Measurements from ENCODE around the gene LRRC7.

LRRC7 gene

DNA sequence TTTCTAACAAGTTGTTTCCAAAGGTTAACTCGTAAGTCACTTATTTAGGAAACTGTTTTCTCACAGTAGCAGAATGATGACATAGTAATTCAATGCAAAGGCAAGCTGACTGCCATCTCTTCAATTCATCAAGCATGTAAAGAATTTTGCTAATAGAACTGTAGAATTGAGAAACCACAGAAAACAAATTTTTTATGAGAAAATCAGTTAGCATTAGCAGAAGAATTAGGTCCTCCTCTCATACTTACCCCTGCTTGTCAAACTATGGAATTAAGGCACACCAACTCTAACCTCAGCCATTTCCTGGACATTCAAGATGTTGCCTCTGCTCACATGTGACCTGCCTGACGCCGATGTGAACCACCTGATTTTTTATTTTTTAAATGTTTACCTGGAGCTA, 522.4 kb downstream of the LRRC7 start:
- DNase-seq (ENCODE audit: low read depth, low spot score): no peak

DNA sequence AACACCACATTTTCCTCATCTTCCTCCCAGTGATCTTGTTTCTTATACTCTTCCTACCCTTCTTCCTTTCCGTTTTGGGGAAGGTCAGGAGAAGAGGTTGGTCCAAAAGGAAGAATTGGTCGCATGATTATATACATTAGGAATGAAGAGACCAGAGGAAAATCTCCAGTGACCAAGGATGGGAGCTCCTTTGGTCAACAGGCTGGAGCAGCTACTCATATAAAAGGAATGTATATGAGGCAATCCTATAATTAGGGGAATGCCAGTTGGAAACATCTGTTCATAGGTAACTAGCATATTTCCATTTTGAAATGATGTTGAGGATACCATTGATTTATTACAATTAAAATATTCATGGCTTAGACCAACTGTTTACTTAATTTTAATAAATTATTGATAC, 523.2 kb downstream of the LRRC7 start:
- DNase-seq (ENCODE audit: low read depth, low spot score): no peak

DNA sequence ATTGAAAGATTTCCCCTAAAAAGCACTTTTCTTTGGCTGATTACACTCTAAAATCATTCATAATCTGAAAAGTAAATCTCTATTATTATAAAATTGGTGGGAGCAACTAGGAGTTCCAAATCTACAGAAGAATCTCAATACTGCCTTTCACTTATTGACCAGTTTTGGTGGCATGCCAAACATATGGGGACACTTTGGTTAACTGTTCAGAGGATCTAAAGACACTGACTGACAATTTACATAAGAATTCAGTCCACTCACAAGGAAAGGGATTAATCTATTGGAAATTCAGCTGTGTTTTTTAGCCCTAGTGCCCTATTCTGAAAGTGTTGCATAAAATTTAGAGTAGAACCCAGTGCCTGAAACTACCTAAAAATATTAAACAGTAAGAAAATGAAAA, 524.1 kb downstream of the LRRC7 start:
- no peak for DNase-seq (ENCODE audit: low read depth, low spot score)

DNA sequence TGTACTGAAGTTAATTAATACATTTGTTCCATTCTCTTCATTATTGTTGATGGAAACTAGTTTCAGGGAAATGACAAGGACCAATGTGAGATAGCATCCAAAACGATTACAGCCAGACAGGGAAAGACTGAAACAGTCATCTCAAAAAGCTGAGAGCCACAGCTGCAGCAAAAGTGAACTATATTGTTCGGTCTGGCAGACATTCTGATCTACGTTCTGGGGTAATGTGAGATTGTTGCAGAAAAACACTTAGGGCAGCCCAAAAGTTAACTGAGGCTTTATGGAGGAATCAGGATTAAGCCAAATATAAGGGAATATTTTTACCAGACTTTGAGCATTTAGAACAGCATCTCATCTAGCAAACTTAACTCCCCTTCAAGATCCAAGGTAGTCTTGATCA, 524.8 kb downstream of the LRRC7 start:
- DNase-seq (ENCODE audit: low read depth, low spot score): no peak

DNA sequence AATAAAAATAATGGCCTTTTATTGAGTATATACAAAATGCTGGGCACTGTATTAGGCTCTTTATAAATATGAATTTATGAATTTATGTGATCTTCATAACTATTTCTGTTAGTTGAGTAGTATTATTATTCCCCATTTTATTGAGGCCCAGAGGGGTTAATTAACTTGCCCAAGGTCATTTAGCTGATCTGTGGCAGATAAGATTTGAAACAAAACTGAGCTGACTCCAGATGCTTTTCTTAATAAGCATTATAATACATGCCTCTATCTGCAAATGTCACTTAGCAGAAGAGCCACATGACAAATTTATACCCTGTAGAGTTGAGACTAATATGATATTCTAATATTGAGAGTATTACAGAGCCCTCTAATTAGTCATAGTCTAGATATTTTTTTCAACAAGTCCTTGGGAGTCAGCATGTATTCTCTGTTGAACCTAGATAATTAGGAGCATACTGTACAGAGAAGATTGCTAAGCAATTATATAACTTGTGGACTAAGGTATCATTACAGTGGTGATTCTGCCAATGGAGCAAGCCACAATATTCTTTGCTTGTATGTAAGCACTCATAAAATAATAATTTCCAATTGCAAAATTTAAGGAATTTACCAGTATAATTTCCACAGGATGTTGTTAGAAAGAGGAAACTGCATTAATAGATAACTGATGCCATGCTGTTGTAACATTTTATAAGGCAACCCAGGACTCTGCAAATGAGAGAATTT, 525.7 kb downstream of the LRRC7 start:
- no peak for DNase-seq (ENCODE audit: low read depth, low spot score)

DNA sequence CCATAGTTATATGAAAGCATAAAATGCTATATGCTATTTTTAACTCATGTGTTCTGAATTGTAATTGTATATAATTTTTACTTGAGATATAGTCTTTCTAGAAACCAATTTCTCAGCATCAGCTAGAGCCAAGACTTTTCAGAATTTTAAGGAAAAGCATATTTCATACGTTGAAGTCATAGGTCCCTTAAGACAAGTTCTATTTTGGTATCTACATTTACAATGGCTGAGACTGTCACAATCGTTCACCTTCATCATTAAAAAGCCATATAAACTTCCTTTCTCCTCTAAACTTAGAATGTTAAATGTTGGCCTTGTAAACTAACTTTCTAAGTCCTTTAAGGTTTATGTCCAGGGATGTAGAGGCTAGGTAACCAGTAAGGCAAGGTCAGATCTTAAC, 533.5 kb downstream of the LRRC7 start:
- no peak for DNase-seq (ENCODE audit: low read depth, low spot score)

DNA sequence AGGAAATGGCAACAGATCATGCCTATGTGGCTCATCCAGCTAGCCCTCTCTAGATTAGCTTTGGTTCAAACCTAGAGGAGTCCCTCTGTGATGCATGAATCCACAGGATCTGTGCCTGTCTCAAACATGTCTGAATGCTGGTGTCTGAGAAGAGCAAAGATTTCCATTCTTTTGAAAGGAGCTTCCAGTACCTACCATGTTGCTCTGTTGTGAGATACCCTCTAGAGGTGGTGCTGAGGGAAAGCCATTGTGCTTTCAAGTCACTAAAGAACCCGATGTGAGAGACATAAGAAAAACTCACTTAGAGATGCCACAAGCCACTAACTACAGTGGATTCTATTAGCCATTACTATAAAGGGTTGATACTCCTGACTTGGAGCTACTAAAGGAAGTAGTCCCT, 534.1 kb downstream of the LRRC7 start:
- no peak for DNase-seq (ENCODE audit: low read depth, low spot score)

DNA sequence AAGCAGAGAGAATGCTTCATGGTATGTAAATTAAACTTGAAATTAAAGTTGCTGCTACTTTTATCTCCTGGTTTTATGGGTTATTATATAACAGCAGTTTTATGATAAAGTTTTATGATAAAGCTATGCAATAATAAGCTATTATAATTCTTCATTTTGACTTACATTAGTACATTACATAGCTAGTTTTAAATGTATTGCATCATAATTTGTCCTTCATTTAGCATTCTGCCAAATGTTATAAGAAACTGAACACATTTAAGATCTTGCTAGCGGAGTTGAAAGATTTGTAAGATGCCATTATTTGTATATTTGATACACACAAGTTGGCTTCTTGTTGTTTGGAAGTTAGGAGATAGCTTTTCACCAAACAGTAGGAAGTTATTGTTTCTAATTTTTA, 536.0 kb downstream of the LRRC7 start:
- no peak for DNase-seq (ENCODE audit: low read depth, low spot score)

DNA sequence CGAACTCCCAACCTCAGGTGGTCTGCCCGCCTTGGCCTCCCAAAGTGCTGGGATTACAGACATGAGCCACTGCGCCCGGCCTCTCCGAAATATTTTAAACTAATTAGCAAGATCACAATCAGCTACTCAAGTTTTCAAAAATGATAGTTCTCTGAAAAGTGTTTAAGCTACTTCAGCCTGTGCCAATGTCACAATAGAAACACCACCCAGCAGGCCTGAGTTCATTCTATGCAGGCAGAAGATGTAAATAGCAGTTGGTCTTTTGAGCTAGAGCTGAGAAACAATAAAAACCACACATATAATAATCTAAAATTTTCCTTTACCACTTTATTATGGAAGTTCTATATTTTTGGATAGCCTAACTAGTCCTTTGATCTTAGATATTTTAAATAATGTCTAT, 541.5 kb downstream of the LRRC7 start:
- DNase-seq (ENCODE audit: low read depth, low spot score): no peak

DNA sequence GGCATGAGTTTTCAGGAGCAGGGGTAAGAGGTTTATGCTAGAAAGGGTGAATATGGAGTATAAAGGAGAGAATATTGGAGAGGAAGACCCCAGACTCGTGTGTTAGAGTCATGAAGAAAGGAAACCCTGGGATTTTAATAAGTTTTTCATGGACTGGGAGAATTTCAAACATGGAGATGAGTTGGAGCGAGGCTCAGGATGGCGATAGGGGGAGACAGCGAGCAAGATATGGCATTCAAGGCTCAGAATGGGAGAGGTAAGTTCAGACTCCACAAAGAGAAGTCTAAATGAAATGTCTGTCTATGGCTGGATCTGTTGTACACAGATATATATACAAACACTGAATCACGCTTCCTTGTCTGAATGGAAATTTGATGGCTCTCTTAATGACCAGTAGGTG, 545.1 kb downstream of the LRRC7 start:
- no peak for DNase-seq (ENCODE audit: low read depth, low spot score)

DNA sequence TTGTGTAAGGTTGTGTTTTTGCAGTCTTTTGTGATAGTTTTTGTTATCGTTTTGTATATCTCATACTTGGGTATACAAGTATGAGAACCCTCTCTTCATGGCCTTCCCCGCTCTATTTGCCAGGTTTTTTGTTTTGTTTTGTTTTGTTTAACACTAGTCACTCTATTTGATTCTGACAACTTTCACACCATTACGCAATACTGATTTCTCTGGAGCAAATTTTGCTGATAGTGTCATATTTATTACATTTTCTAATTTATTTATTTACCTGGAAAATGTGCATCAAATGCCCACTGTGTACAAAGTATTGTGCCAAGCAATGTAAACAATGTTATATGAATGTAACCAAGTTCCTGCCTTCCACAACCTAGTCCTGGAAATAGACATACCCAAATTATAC, 547.6 kb downstream of the LRRC7 start:
- DNase-seq (ENCODE audit: low read depth, low spot score): no peak

DNA sequence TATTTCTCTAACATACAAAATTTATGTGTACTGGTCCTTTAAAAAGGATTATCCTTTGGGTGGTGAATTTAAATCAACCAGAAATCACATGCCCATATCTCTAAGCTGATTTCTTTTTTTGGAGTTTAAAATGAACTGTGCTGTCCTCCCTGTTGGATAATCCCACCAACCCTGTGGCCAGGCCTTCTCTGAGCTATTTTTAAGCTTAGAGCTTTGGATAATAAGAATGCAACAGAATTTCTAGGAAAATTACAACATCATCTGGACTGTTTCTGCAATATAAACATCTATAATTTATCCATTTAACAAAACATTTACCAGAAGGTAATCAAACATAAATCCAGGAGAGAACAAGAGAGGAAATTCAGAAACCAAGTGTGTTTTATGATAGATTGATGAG, 549.3 kb downstream of the LRRC7 start:
- no peak for DNase-seq (ENCODE audit: low read depth, low spot score)

DNA sequence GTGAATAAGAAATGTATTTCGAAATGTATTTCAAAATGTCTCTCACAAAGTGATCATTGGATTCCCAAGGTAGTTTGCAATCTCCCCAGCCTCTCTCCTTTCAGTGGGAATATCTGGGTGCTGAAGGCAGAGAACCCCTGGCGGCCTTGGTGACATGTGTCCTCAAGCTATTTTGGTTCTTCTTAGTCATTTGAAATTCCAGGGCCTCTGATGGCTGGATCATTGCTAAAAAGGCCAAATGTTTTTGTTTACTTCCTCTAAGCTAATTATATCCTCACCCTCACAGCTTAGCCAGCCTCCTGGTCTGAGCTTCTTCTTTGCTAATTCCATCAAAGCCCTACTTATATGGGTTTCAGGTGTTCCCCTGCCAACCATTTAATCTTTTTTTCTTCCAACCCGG, 566.4 kb downstream of the LRRC7 start:
- DNase-seq (ENCODE audit: low read depth, low spot score): peak; percentile 16

DNA sequence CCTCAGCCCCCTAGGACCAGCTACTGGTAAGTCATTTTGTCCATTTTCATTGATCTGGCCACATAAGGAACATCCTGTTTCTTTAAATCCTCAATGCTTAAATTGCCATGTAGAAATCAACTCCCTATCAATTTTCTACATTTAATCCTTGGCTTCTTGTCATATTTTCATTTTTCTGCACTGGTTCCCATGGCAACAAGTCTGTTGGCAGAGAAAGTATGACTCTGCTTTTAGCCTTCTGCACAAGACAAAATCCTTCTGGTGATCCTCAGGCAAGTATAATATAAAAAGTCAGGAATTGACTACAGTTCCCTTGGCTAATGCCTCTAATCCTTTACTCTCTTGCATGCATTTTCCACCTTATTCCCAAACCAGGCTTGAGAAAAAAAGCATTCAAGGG, 572.6 kb downstream of the LRRC7 start:
- no peak for DNase-seq (ENCODE audit: low read depth, low spot score)

DNA sequence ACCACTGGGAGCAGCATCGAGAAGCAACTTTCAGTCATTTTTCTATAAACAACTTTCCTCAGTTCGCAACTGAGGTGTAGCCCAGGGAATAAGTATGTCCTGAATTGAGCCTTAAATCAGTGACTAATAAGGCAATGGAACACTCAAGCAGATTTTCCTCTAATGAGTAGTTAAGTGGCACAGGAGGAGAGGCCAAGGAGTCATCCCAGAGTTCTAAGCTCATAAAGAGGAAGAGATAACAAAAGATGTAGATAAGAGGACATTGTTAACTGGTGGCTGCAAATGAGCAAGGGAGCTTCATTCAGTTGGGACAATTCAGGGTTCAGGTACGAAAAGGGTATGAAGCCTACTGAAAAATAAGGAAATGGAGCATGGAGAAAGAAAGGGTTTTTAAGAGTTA, 573.2 kb downstream of the LRRC7 start:
- no peak for DNase-seq (ENCODE audit: low read depth, low spot score)

DNA sequence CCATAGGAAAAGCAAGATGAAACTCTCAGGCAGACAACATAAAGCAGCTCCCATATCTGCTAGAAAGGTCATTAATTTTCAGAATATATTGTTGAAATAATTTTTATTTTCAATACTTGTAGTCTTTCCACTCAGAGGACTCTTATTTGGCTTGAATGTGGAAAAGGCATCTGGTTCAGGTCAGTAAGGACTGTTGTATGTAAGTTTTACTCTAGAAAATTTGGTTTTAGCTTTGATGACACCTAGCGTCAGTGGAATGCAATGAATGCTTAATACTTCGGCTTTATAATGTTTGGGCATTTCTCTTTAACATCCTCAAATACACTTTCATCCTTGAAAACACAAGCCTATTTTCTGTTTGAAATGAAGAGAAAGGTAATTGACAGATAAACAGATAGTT, 574.4 kb downstream of the LRRC7 start:
- DNase-seq (ENCODE audit: low read depth, low spot score): no peak

DNA sequence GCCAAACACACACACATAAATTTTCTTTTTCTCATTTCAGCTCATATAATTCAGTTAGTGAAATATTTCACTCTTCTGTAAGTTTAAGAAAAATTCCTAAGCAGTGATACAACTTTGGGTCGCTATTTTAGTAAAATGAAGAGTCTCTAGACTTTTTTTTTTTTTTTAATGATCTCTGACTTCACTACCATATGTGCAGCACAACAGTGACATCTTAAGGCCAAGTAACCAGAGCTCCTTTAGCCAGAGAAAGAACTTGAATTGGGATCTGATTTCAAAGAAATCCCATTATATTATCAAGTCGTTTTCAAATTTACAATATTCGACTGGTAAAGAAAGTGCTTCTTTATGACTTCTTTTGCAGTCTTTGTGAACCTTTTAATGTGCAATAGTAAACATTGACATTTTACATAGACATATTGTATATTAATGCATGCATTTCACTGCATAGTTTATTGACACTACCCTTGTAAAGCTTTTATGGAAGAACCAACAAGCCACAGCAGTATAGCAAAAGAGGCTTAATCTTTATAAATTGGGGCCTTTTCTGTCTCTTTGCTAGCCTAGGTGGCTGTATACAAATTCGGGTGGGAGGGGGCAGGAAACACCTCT, 575.4 kb downstream of the LRRC7 start:
- no peak for DNase-seq (ENCODE audit: low read depth, low spot score)

DNA sequence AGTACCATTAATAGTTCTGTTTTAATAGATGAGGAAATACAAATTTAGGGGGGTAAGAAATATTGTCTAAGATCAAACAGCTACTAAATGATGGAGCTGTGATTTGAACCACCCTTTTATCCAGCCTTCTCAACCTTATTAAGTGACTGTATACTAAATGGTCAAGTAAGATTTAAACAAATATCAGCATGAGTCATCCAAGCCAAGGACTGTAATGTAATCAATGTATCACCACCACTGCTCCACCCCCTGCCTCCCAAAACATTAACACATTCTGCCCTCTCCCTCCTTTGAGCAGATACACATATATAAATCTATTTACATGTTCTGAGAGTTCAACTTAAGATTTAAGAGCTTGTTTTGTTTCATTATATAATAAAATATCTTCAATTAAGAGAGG, 578.8 kb downstream of the LRRC7 start:
- DNase-seq (ENCODE audit: low read depth, low spot score): no peak

DNA sequence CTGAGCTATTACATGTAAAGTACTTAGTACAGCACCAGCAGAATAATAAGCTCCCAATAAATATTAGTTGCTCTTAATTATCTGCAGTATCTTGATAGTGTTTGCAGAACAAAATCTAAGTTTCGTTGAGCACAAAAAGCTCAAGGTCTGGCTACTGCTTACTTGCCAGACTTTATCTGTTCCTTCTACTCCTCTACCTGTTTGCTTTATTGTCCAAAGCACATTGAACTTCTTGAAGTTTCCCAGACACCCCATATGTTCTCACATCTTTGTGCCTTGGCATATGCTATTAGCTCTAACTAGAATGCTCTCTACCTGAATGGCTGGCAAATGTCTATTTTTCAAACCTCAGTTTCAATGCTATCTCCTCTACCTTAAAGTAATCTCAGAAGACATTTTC, 582.7 kb downstream of the LRRC7 start:
- no peak for DNase-seq (ENCODE audit: low read depth, low spot score)

DNA sequence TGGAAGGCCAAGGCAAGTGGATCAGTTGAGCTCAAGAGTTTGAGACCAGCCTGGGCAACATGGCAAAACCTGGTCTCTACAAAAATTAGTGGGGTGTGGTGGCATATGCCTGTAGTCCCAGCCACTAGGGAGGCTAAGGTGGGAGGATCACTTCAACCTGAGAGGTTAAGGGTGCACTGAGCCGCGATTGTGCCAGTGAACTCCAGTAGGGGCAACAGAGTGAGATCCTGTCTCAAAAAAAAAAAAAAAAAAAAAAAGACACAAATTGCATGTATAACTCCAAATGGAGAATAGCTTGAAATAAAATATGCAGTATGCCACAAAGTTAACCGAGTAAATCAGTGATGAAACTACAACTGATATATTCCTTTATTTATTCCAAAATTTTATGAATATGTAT, 586.0 kb downstream of the LRRC7 start:
- no peak for DNase-seq (ENCODE audit: low read depth, low spot score)

DNA sequence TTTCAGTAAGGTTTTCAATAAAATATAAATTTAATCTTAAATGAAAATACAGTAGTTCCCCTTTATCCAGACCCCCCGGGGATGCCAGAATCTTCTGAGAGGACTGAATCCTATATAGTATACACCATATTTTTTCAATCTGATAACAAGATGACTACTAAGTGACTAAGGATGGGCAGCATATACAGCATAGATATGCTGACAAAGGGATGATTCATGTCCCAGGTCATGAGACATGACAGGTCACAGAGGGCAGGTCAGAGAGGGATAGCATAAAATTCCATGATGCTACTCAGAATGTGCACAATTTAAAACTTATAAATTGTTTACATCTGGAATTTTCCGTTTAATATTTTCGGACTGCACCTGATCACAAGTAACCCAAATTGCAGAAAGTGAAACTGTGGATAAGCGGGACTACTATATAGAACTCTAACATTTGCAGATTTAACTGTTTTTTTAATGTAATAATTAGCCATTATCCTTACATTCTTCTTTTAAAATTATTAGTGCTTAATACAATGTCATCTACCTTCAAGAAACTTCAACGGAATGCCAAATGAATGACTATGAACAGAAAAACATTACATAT, 588.9 kb downstream of the LRRC7 start:
- DNase-seq (ENCODE audit: low read depth, low spot score): no peak

DNA sequence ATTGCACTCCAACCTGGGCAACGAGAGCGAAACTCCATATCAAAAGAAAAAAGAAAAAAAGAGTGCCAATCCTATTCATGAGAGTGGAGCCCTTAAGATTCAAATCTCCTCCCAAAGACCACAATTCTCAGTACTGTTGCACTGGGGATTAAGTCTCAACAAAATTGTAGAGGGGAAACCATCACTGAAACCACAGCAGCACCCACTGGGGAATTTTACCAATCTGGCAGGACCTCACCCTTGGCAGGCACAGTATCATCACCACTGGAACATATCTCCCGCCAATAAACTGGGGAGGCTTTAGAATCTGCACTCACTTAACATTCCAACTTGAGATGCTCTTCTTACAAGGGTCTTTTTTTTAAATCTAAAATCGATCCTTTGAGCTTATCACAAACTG, 596.6 kb downstream of the LRRC7 start:
- no peak for DNase-seq (ENCODE audit: low read depth, low spot score)

DNA sequence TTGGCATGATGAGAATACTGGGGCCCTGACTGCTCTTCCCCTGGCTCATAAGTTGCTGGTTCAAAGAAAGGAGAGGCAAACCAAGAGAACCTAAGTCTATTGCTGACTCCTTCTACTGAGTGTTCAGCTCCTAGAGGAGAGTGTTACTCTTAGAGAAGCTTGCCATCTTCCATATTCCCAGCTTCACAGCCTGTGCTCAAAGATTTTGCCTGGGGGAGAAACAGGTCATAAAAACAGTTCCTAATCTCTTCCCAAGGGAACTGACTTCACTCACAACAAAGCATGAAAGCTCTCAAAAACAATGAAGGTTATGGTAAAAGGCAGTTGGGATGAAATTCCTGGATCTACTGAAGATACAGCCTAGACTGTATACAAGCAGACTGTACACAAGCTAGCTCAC, 600.6 kb downstream of the LRRC7 start:
- DNase-seq (ENCODE audit: low read depth, low spot score): peak; percentile 42
